Left lung (tissue), 10 donors: ENCODE results near the gene FBXL7. TPM values are rescaled to one million over a fixed set of nuclear protein-coding genes. Genes with fewer than 3 reads are reported as not detected.

ENCODE experiments used
- ATAC-seq: fragments of 200-7000 bp; cut with Tn5 transposase; one replicate; pipeline ENCODE4 v1.9.1; 2020; ENCODE audit warnings: moderate library complexity
- DNase-seq, 4 donors: peaks; one replicate each; pipeline ENCODE4 v3.0.0-alpha.2; 2013 to 2020
- H3K27ac ChIP-seq, 2 donors: fragments of 200-600 bp; sonication (generic) in 1 of 2; one replicate each; pipeline versions ENCODE4 v1.5.0 to v1.8.0; 2020 to 2021
- H3K27me3 ChIP-seq, 2 donors: fragments of 200-600 bp; sonication (generic) in 1 of 2; one replicate each; pipeline versions ENCODE4 v1.5.0 to v1.8.0; 2020 to 2021
- H3K36me3 ChIP-seq, 2 donors: fragments of 200-600 bp; sonication (generic) in 1 of 2; one replicate each; pipeline versions ENCODE4 v1.5.0 to v1.8.0; 2020 to 2021
- H3K4me1 ChIP-seq, 2 donors: fragments of 200-600 bp; one replicate each; pipeline ENCODE4 v1.8.0; 2021
- H3K4me3 ChIP-seq, 2 donors: fragments of 200-600 bp; sonication (generic) in 1 of 2; one replicate each; pipeline versions ENCODE4 v1.5.0 to v1.8.0; 2020 to 2021; ENCODE audit warnings: mild to moderate bottlenecking in 1 of 2
- H3K9me3 ChIP-seq, 2 donors: fragments of 200-600 bp; sonication (generic) in 1 of 2; one replicate each; pipeline versions ENCODE4 v1.5.0 to v1.8.0; 2020 to 2021
- intact Hi-C, 2 donors: fragments of 100-400 bp; cut with DNase I; formaldehyde crosslinking; loops; one replicate each; pipeline versions ENCODE4 v1.11.2 to v1.14.2; 2022
- polyA plus RNA-seq, 6 donors: library from polyadenylated mRNA; unstranded; fragments of 120-200 nt; gene quantifications; one replicate each; pipeline ENCODE4 v1.2.1, GENCODE V29; 2013; ENCODE audit not compliant: insufficient read length in 6 of 6
- total RNA-seq, 2 donors: library from RNA; stranded (reverse); fragmentation: NEBNext Ultra II Directional; extraction: Animal tissue kit (Norgen Biotek cat#: 25700); gene quantifications; one replicate each; pipeline ENCODE4 v1.2.1, GENCODE V29; 2021
- TF ChIP-seq, protein P1 (sequence below), 2 donors: fragments of 200-600 bp; sonication (generic) in 1 of 2; IDR thresholded peaks; one replicate each; pipeline versions ENCODE4 v1.5.0 to v1.8.0; 2021; ENCODE audit warnings: antibody characterized with exemption in 2 of 2
- donor health status: DM: no; HTN: yes; CAD: no.
- donor health status: DM: no; HTN: no; CAD: no.

Gene FBXL7
- total and polyA plus RNA-seq, 8 donors = 12.0 to 32.4 (median 28.1) TPM

- no peaks in the 10 kb centered on the region for H3K36me3 ChIP-seq
- H3K27me3 ChIP-seq = no peaks in the 10 kb centered on the region
- intact Hi-C loops = no loop called here
- H3K4me3 ChIP-seq = no peak overlapping the region
- ATAC-seq (no peak), DNase-seq (no peak)
- no peaks in the 10 kb centered on the region for H3K4me1 ChIP-seq
- H3K27ac ChIP-seq = no peak overlapping the region
- no peaks in the 10 kb centered on the region for H3K9me3 ChIP-seq
- TF ChIP-seq, protein P1, sequence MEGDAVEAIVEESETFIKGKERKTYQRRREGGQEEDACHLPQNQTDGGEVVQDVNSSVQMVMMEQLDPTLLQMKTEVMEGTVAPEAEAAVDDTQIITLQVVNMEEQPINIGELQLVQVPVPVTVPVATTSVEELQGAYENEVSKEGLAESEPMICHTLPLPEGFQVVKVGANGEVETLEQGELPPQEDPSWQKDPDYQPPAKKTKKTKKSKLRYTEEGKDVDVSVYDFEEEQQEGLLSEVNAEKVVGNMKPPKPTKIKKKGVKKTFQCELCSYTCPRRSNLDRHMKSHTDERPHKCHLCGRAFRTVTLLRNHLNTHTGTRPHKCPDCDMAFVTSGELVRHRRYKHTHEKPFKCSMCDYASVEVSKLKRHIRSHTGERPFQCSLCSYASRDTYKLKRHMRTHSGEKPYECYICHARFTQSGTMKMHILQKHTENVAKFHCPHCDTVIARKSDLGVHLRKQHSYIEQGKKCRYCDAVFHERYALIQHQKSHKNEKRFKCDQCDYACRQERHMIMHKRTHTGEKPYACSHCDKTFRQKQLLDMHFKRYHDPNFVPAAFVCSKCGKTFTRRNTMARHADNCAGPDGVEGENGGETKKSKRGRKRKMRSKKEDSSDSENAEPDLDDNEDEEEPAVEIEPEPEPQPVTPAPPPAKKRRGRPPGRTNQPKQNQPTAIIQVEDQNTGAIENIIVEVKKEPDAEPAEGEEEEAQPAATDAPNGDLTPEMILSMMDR (IDR thresholded peaks at IDR 0.05) = no peak
Observed at GRCh38 chr5:15634591-15635288, 134.8 kb downstream of the FBXL7 start.

- H3K9me3 ChIP-seq = no peaks in the 10 kb centered on the region
- intact Hi-C loops = no loop called here
- H3K27me3 ChIP-seq = no peaks in the 10 kb centered on the region
- H3K27ac ChIP-seq = no peak overlapping the region
- DNase-seq (no peak), ATAC-seq (no peak)
- no peaks in the 10 kb centered on the region for H3K36me3 ChIP-seq
- TF ChIP-seq, protein P1 (IDR thresholded peaks at IDR 0.05) = no peak
- H3K4me3 ChIP-seq = no peak overlapping the region
- H3K4me1 ChIP-seq = no peaks in the 10 kb centered on the region
Observed at GRCh38 chr5:15635289-15635616, 135.3 kb downstream of the FBXL7 start.

DNA sequence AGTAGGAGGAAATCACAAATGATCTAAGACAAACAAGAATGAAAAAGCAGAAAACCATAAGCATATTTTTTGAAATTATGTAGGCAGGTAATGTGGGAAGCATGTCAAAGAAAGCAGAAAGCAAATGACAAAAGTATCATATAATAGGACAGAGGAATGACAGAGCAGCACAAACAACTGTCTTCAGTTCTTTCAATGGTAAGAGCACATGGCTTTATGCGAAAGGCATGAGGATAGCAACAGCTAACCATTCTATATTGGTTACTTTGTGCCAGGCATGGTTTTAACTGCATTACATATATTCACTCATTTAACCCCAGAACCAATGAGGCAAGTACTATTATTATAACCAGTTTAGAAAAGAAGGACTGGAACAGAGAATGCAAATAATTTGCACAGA lies 137.4 kb downstream of the FBXL7 start:
- Histone ChIP-seq H3K27ac (no peak overlapping the region), H3K36me3 (no peaks in the 10 kb centered on the region), H3K9me3 (no peaks in the 10 kb centered on the region), H3K27me3 (no peaks in the 10 kb centered on the region), H3K4me1 (no peaks in the 10 kb centered on the region), H3K4me3 (no peak overlapping the region)
- no peak for DNase-seq
- no peak for ATAC-seq
- intact Hi-C loops = no loop called here
- TF ChIP-seq, protein P1 (IDR thresholded peaks at IDR 0.05) = no peak

DNA sequence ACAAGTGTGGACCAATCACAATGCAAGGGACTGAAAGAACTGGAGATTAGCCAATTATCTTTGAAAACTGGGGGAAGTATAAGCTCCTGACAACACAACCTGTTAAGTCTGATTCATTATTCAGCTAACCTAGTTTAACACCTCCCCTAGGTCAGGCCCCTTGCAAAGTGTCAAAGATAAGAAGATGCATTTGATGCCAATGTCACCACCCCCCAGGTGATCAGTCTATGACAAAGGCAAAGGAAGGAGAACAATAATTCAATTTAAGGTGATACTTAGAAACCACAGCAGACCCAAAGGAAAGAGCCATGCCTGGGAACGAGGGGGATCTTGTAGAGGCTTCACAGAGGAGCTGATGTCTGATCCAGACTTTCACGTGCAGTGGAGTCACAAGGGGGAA lies 137.9 kb downstream of the FBXL7 start:
- TF ChIP-seq, protein P1 (IDR thresholded peaks at IDR 0.05) = no peak
- no peak overlapping the region for H3K27ac ChIP-seq
- DNase-seq = no peak
- H3K27me3 ChIP-seq = no peaks in the 10 kb centered on the region
- no peaks in the 10 kb centered on the region for H3K9me3 ChIP-seq
- intact Hi-C loops = no loop called here
- H3K4me1 ChIP-seq = no peaks in the 10 kb centered on the region
- H3K4me3 ChIP-seq = no peak overlapping the region
- no peaks in the 10 kb centered on the region for H3K36me3 ChIP-seq
- ATAC-seq = no peak

DNA sequence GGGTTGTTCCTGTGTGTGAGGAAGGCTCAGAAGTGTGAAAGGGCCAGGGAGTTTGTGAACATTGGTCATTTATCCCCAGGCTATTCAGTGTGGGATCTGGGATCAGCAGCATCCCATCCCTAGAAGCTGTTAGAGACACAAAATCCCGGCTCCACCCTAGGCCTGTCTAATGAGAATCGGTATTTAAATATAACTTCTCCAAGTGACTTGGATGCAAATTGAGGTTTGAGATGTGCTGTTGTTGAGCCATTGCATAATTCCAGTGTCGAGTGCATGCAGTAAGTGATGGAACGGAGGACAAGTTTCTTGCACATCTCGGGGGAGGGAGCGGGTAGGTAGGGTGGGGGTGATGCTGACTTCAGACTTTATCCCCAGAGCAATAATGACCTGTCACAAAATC lies 138.3 kb downstream of the FBXL7 start:
- no peaks in the 10 kb centered on the region for H3K27me3 ChIP-seq
- no peak overlapping the region for H3K27ac ChIP-seq
- no peak for DNase-seq
- TF ChIP-seq, protein P1 (IDR thresholded peaks at IDR 0.05) = no peak
- no peak overlapping the region for H3K4me3 ChIP-seq
- ATAC-seq = no peak
- H3K36me3 ChIP-seq = no peaks in the 10 kb centered on the region
- H3K4me1 ChIP-seq = no peaks in the 10 kb centered on the region
- H3K9me3 ChIP-seq = no peaks in the 10 kb centered on the region
- intact Hi-C loops = no loop called here
